IMR-90 (cell line): ENCODE results near the gene CAPN5.

ENCODE experiments used
- CTCF ChIP-seq: conservative IDR thresholded peaks from 2 replicates; pipeline ENCODE4 v1.5.1; 2012; ENCODE audit warnings: mild to moderate bottlenecking, low read depth, low read length, improper control_type of control experiment
- POLR2A ChIP-seq: IDR thresholded peaks from 2 replicates; pipeline ENCODE4 v1.6.1; 2012; ENCODE audit warnings: mild to moderate bottlenecking, low read depth, low read length

GRCh38 chr11:77040401-77040777 lies 26.4 kb upstream of the CAPN5 start:
- no peak for TF ChIP-seq CTCF
- no peak for TF ChIP-seq POLR2A
